ENCODE results near the gene BANP.
"Not testable (repeated sequence)": the region's sequence is repeated elsewhere in the genome, so short reads cannot be mapped to it uniquely, and the experiment has no call there.

BANP gene

DNA sequence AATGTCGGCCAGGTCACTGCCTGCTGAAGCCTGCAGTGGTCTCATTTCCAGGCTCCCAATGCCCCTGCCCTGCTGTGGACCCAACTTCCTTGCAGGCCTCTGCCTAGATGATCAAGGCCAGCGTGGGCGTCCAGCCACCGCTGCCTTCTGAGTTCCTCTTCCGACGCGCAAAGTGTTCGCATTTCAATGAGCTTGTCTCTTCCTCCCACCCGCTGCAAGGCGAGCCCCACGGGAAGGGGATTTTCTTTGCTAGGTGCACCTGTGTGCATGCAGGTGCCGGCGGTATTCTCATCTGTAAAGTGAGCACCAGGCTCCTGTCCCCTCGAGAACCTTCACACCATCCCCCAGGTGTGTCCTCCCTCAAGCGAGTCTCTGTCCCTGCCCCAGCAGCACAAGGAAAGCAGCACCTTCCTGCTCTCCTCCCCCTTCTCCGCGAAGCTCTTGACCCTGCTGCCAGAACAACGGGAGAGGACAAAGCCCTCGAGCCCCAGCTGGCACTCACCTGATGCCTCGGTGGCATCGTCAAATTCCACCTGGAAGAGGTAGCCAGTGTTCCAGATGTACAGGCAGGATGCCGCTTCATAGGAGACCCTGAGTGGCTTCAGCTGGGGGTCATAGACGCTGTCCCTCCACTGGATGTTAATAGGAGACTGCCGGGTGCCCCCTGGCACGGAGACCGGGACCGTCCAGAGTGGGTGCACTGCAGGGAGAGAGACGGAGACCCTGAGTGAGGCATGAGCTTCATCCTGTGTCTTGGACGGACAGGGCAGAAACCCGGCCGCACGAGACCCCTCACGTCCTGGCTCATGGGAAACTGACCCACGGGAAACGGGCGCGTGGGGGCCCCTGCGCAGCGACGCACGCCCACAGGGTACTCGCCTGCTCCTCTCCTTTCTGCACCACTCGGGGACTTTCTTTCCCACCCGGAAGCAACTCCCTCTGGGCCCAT, 24.7 kb upstream of the BANP start:
- DNase-seq (ENCODE audit: low read depth in 2 of 2): peak in 1 of 2 donors; percentile 21

GRCh38 chr16:87927195-87927562, 24.1 kb upstream of the BANP start:
- DNase-seq (ENCODE audit: low read depth in 2 of 2): no peak

- DNase-seq (ENCODE audit: low read depth in 2 of 2): no peak
These were observed 21.2 kb upstream of the BANP start for GRCh38 chr16:87929986-87930385.

DNA sequence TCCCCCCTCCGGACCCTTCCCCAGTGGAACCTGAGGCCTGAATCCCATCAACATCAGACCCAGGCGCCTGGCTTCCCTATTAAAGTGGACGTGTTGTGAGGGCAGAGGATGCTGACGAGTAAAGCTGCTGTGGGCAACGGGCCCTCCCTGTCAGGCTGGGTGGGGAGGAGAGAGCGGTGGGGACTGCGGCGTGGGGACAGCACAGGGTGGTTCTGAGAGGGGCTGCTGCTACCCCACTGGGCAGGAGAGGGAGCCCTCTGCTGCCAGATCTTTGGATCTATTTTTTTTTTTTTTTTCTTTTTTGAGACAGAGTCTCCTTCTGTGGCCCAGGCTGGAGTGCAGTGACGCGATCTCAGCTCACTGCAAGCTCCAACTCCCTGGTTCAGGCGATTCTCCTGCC, 20.8 kb upstream of the BANP start:
- DNase-seq (ENCODE audit: low read depth in 2 of 2): no peak

GRCh38 chr16:87931504-87931903, 19.7 kb upstream of the BANP start:
- no peak for DNase-seq (ENCODE audit: low read depth in 2 of 2)

DNA sequence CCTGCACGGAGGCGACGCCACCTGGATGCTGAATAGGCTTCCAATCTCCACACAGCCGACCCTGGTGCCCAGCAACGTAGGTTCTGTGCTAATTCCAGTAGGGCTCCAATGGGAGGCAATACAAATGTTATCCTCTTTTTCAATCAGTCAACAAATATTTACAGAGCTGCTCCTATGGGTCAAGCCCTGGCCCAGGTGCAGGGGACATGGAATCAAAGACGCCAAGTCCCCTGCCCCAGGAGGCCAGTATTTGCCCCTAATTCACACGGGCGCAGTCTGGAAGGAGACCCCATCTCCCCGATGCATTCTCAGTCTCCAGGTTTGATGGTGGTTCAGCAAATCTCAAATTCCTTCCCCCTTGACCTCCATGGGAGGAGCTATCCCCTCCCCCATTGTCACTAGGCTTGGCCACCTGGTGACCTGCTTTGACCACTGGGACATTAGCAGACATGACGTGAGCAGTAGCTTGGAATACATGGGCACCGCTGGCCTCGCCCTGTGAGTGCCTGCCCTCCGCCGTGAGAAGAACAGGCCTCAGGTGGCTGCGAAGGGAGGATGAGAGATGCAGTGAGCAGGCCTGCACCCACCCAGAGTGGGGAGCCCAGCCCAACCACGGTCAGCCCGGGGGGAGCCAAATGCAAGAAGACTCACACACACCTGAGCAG, 18.6 kb upstream of the BANP start:
- not testable (repeated sequence) for DNase-seq (ENCODE audit: low read depth in 2 of 2)

DNA sequence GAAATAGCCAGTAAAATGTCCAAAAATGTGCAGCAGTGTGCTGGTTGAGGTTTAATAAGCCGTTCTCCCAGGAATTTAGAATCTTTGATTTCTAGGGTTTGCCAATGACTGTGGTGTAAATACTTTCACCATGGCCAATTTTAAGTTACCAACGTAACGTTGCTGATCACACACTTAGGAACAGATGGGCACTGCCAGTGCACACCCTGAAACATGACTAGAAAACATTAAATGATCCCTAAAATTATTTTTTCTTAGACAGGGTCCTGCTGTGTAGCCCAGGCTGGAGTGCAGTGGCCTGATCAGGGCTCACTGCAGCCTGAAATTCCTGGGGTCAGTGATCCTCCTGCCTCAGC, 18.1 kb upstream of the BANP start:
- DNase-seq (ENCODE audit: low read depth in 2 of 2): no peak

DNA sequence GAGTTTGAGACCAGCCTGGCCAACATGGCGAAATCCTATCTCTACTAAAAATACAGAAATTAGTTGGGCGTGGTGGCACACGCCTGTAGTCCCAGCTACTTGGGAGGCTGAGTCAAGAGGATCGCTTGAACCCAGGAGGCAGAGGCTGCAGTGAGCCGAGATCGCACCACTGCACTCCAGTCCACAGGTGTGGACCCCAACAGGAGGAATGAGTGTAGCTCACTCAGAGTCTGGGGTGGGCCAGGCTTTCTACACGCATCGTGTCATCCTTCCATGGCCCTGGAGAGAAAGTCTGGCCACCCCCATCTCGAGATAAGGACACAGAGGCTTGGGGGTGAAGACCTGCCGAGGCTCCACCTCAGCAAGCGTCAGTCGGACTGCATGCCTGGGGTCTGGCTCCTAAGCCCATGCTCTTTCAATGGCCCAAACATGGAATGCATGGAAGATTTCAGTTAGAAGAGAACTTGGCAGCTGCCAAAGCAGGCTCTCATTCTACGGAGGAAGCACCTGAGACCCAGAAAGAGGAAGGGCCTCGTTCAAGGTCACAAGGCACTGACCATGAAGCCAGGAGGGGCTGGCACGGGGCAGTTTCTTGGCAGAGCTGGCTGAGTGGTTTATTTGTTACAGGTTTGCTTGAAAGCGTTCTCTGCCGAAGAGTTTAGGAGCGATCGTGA, 16.3 kb upstream of the BANP start:
- not testable (repeated sequence) for DNase-seq (ENCODE audit: low read depth in 2 of 2)

DNA sequence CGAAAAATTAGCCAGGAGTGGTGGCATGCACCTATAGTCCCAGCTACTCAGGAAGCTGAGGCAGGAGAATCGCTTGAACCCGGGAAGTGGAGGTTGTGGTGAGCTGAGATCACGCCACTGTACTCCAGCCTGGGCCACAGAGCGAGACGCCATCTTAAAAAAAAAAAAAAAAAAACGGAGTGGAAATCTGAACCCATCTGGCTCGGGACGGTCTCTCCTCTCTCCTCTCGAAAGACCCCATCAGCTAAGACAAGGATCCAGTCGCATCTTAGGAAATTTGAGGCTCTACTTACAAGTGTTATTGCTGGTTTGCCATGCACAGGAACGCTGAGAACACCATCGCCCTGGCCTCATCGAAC, 15.2 kb upstream of the BANP start:
- not testable (repeated sequence) for DNase-seq (ENCODE audit: low read depth in 2 of 2)

- DNase-seq (ENCODE audit: low read depth in 2 of 2): no peak
These were observed 14.6 kb upstream of the BANP start, which contains the start of gene CA5A for GRCh38 chr16:87936375-87937230. Gene CA5A, minus strand, starts transcription at chr16:87936529. Its CDS starts 79 bp downstream, at chr16:87936450.

DNA sequence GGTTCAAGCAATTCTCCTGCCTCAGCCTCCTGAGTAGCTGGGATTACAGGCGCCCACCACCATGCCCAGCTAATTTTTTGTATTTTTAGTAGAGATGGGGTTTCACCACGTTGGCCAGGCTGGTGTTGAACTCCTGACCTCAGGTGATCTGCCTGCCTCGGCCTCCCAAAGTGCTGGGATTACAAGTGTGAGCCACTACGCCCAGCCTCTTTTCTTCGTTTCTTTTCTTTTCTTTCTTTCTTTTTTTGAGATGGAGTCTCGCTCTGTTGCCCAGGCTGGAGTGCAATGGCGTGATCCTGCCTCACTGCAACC, 14.0 kb upstream of the BANP start:
- DNase-seq (ENCODE audit: low read depth in 2 of 2): not testable (repeated sequence)

- no peak for DNase-seq (ENCODE audit: low read depth in 2 of 2)
These were observed 12.8 kb upstream of the BANP start for GRCh38 chr16:87938412-87938949.

DNA sequence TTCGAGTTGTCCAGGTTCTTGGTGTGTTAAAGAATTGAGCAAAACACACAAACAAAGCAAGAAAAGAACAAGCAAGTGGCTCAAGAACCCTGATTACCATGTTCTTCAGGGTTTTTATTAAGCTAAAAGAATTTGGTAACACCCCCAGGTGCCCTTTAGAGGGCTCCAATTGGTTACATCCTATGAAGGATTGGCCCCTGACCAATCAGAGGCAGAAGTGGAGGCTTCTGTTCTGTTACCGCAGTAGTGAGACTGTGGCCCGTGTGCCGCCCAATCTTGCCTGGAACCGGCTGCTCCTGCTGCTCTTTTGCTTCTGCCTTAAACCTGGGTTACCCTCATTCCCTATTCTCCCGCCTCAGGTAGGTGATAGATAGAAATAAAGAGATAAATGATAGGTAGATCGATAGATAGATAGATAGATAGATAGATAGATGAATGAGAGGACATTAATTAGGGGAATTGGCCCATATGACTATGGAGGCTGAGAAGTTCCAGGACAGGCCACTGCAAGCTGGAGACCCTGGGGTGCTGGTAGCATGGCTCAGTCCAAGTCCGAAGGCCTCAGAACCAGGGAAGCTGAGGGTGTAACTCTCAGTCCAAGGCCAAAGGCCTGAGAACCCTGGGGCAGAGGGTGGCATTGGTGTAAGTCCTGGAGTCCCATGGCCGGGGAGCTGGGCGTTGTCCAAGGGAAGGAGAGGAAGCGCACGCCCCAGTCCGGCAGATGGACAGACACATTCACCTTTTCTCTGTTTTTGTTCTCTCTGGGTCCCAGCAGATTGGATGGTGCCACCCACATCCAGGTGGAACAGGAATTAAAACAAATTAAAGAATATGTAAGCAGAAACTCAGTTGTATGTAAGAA, 11.4 kb upstream of the BANP start:
- no peak for DNase-seq (ENCODE audit: low read depth in 2 of 2)

- DNase-seq (ENCODE audit: low read depth in 2 of 2): no peak
These were observed 8.6 kb upstream of the BANP start for GRCh38 chr16:87942680-87943079.

- no peak for DNase-seq (ENCODE audit: low read depth in 2 of 2)
These were observed 5.7 kb upstream of the BANP start for GRCh38 chr16:87945351-87946042.

GRCh38 chr16:87946596-87947347, 4.5 kb upstream of the BANP start:
- DNase-seq (ENCODE audit: low read depth in 2 of 2): no peak

- DNase-seq (ENCODE audit: low read depth in 2 of 2): no peak
These were observed 3.7 kb upstream of the BANP start for GRCh38 chr16:87947356-87948118.

GRCh38 chr16:87948119-87948545, 3.1 kb upstream of the BANP start:
- DNase-seq (ENCODE audit: low read depth in 2 of 2): no peak

DNA sequence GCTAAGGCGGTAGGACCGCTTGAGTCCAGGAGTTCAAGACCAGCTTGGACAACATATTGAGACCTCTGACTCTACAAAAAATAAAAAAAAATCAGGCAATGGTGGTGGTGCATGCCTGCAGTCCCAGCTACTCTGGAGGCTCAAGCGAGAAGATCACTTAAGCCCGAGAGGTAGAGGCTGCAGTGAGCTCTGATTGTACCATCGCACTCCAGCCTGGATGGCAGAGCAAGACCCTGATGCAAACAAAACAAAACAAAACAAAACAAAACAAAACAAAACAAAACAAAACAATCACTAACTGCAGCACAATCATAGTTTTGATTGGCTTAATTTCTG, 2.5 kb upstream of the BANP start:
- DNase-seq (ENCODE audit: low read depth in 2 of 2): no peak

Measured in stimulated activated CD4-positive, alpha-beta T cell treated with anti-CD3 and anti-CD28 coated beads, Interleukin-15, amount 100 ng/mL, for 48 hours (primary cell).